Renal cortex interstitium (tissue), 11 donors: Measurements from ENCODE around the gene C10orf120. TPM values are rescaled to one million over a fixed set of nuclear protein-coding genes. Genes with fewer than 3 reads are reported as not detected.

Experiments
- DNase-seq, 11 donors: peaks; one replicate each; pipeline ENCODE4 v3.0.0-alpha.2; 2013; ENCODE audit warnings: low read depth in 9 of 11, low spot score in 4 of 11; ENCODE audit errors: extremely low read depth in 1 of 11
- polyA plus RNA-seq, 3 donors: library from polyadenylated mRNA; unstranded; fragments of 120-200 nt; gene quantifications; one replicate each; pipeline ENCODE4 v1.2.1, GENCODE V29; 2013; ENCODE audit not compliant: insufficient read length in 3 of 3

The C10orf120 gene
- polyA plus RNA-seq, 3 donors, result not detected

DNA sequence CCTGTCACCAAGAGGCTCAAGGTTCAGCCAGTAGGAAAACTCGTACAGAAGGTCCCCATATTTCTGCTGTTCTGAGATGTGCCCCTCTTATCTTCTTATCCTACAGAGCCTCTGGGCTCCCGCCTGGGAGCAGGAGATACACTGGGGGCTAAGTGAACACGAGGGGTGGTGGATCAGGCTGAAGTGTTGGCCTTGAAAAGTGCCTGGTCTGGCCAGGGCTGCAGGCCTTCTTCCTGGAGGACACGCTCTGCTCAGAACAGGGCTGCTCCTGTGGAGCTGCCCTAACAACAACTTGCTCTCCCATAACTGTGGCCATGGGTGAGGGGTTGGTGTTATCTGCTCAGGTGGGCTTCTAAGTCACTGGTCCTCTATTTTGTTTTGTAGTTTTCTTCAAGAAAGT is 33.7 kb downstream of the C10orf120 start:
- no peak for DNase-seq

DNA sequence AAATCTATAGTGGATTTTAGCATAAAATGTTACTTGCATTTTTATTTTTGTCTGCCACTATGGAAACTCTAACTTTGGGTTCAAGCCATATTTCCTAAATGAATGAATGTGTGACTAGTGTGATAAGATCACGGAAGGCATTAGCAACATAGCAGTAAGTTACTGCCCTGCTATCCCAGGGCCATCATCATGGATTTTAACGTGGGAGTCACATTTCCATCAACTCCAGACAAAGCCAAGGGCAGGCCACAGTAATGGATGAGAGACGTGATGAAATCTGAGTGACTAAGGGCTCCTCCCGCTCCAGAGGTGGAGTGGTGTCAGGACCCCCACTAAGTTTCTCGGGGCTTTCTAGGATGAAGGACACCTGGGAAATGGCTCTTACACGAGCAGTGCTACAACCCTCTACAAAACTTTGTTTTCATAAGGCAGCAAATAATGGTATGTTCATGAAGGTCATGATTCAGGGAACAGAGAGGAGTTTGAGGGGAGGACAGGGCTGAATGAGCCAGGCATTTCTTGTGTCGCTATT is 34.3 kb downstream of the C10orf120 start:
- peak in 8 of 11 donors; percentile 6 to 34 (median 25) for DNase-seq

DNA sequence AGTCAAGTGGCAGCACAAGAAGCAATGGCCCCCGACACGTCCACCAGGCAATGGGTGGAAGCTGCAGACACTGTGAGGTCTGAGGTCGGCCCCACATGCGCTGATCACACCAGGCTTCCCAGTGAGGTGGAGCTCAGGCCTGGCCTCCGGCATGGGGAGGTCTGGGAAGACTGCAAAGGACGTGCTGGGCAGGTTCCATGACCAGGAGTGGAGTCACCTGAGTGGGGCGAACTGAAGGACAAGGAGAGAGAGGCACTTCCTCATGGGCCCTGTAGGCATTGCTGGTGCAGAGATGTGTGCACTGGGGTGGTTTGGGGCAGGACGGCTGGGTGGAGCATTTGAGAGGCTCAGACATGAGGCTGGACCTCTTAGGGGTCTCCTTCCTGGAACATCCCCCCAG is 35.1 kb downstream of the C10orf120 start:
- DNase-seq, result no peak

DNA sequence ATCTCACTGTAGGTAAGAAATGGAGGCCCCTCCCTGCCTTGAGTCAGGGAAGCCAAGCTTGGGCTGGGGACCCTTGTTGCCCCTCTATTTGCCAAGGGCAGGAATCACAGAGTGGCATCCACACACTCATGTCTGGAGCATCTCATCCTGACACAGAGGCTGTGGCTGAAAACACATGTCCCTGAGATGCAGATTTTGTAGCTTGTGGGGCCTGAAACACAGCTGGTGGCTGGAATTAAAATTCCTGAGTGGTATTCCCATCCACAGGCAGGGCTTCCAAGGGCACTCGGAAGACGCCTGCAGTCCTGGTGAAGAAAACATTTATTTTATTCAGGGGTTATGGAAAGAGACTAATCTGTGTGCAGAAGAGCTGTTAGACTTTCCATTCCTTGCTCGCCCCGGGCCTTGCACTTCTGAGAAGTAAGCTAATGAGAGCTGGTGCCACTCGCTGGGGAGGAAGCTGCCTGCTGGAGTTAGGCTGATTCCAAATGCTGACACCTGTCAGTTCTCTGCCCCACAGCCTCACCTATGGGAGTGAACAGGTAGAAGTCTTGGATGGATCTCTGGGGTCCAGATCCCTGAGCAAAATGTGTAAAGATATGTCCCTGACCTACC is 36.0 kb downstream of the C10orf120 start:
- DNase-seq, result no peak

DNA sequence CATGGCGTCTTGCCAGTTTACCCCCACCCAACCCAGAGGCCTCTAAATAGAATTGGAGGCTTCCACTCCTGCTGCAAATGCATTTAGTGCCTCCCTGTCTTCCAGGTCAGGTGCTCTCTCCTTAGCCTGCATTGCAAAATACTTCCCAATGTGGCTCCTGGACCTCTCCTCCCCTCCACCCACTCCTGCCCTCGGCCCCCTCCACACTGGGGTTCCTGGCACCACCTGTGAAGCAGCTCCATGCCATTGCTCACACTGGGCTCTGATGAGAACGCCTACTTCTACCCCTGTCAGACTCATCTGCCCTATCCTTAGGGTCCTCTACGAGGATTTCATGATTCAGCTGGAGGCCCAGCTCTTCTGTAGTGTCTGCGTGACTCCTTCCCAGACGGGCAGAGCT is 37.4 kb downstream of the C10orf120 start:
- no peak for DNase-seq

DNA sequence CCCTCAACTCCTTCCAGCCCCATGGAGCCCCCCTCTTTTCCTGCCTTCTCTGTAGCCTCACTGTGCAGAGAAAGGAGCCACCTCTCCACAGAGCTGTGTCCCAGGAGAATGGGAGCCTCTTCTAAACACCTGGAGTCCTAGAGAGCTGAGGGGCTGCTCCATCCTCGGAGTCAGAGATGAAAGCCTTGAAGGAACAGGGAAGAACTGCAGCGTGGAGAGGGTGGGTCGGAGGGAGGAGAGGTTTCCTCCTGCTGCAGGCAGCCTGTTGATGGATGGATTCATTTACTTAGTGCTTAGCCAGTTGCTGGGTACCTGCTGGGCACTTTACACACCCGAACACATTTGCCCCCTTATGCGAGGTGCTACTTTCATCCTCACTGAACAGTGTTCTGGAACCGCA is 39.0 kb downstream of the C10orf120 start:
- DNase-seq, result no peak

DNA sequence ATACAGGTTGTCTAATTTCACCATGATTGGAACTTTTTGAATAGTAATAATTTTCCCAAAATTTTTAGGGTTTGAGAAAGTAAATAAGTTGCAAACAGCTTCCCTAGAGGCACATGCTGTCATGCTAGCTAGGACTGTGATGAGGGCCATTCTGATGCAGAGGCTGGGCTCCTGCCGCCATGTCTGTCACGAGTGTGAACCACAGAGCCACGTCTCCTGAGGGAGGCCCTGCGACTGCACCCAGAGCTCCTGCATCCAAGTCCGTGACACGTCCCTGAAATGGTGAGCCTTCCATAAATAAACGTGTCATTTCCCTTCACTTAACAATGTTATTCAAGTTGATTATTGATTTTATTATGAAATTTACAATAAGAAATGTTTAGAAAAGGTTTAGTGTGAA is 40.0 kb downstream of the C10orf120 start:
- no peak for DNase-seq

DNA sequence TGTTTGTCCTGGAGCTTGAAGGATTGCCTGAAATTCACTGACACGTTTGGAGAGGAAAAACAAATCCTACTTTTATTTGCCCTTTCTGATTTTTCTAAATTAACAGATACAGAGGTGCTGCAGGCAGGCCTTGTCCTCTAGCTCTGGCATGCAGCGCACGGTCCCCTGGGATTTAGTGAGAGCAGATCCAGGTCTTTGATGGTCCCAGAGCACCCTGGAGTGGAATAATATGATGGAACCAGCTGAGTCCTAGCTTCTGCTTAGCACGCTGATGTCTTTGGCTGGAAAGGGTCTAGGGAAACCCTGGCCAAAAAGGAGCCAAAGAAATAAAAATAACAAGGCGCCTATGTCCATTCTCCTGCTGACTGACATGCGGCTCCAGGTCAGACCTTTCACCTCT is 40.5 kb downstream of the C10orf120 start:
- DNase-seq, result no peak

DNA sequence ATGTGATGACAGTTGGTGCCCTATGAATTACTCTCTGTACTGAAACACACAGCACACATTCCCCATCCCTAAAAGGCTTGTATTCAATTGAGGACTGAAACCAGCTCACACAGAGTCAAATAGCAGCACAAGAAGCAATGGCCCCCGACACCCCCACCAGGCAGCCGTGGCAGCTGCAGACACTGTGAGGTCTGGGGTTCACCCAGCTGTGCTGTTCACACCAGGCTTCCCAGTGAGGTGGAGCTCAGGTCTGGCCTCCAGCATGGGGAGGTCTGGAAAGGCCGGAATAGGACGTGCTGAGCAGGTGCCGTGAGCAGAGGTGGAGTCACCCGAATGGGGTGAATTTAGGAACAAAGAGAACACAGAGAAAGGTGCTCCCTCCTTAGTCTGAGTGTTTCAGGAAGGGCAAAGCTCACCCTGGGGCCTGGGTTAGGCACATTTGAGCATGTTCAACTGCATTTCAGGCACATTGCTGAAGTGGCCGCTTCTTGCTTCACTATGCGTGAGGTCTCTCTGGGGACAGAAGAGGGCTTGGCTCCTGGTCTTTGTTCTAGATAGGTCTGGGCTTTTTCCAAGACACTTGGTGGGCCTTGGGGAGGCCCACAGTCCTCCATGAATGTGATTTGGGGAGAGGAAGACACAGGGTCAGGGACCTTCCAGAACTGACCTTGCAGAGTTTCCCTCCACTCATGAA is 41.1 kb downstream of the C10orf120 start:
- no peak for DNase-seq

DNA sequence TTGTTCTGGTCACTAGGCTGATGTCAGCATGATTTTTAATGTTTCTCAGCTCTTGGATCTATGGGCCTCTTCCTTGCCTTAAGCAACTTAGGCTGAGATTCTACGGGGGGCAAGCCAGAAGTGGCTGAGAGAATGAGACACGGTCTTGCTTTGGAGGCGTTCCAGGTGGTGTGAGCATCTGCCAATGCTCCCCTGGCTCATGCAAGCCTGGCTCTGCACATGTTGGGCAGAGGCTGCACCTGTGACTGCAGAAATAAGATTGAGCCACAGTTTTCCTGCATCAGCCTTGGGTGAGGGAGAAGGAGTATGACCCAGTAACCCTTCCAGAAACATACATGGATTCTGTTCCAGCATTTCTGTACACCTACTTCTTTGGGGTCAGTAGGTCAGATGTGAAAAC is 41.9 kb downstream of the C10orf120 start:
- no peak for DNase-seq

DNA sequence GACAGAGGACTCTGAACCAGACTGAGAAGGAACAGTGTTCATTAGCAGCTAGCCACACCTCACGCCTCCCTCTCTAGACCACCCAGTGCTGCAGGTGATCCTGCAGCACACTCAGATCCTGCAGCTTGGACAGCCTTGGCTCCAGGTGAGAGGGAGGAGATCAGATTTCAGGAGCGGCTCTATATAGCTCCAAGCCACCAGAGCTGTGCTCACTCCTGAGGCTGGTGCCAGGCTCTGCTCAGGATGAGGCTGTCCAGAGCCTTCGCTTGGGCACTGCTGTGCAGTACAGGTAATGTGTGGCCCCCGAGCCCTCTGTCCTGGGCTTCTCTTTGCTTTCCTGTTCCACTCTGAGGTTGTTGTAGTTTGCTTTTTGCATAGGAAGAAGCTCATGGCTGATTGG is 42.4 kb downstream of the C10orf120 start:
- DNase-seq, result no peak

DNA sequence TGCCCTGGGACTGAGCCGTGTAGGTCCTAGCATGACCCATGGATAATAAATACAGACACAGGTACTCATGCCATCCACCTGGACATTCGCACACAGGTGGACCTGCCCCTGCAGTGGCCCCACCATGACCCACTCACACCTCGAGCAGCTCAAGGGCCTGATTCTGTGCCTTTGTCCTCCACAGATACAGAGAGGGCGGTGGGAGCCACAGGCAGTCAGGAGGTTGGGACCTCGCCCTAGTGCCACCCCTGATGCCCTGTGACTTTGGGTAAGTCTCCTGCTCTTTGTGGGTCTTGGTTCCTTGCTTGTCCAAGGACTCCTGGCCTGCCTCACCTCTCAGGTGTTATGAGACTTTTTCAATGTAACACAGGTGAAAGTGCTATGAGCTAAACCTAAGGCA is 42.9 kb downstream of the C10orf120 start:
- DNase-seq, result no peak

DNA sequence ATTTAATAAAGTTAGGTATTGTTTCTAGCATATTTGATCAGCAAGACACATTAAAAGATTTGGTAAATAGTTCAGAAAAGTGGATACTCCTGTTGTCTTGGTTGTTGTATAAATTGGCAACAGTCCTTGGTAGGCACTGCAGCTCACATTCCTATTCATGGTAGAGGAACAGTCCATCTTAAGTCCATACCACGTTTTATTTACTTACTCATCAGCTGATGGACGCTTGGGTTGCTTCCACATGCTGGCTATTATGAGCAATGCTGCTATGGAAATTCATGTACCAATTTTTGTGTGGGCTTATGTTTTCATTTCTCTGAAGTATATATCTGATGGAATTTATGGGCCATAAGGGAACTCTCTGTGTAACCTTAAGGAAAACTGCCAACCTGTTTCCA is 43.3 kb downstream of the C10orf120 start:
- DNase-seq, result no peak

DNA sequence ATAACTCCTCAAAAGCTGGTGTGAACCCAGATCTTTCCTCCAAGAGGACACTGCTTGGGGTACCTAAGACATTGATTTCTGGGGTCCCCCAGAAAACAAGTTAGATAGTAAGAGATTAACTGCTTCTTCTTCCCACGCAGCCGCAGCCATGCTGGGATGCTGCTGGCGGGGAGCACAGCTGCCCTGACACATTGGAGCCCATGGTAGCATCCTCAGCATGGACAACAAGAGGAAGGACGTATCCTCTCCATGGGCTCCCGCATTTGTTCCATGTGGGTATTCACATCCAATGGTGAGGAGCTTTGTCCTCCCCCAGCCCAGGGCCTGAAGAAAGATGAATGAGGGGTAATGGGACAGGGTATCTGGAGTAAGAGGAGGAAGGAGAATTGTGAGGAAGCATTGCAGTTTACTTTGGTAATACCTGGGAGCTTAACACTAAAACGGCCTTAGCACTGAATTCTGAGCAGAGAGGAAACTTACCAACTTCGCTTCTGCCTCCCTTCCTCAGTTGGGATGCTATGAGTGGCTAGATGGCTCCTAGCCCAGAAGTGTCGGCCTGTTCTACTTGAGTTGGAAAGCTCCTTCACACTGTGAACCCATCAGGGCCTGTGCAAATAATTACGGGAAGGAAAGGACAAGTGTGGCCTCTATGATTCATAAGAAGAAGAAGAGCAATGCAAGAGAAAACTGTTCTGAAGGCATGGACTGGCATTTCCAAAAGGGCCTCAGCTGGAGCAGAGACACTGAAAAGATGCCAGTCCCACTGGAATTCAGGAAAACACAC is 43.9 kb downstream of the C10orf120 start:
- no peak for DNase-seq

DNA sequence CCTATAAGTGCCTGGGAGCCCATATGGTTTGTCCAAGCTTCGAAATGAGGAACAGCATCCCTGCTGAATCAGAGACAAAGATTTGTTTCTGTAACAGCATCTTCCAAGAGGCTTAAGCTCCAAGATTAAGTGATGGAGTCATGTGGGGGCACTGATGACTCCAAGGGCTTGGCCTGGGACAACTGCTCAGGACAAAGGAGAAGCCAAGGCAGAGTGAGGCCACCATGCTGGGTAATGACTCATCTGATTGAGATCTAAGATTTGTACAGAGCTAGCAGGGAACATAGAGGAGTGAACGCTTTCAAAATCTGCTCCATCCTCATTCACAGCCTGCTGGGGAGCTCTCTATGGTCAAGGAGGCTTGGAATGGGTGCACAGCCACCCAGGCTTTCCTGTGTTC is 49.3 kb downstream of the C10orf120 start:
- DNase-seq, result no peak

DNA sequence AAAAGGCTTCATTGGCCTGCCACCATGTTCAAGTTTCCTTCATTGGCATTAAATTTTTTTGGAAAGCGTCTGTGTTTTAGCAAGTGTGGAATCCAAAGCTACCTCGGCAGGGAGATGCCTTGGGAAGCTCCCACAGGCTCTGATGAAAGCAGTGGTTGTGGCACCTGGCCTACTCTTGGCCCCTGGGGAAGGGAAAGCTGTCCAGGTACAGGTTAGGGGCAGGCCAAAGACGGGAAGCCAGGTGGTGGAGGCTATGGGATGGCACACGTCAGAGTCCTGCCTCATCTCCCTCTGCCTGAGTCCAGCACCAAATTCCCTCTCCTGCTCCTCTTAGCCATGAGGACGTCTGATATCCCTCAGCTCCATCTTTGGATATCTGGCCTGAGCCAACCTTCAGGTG is 49.7 kb downstream of the C10orf120 start:
- no peak for DNase-seq

DNA sequence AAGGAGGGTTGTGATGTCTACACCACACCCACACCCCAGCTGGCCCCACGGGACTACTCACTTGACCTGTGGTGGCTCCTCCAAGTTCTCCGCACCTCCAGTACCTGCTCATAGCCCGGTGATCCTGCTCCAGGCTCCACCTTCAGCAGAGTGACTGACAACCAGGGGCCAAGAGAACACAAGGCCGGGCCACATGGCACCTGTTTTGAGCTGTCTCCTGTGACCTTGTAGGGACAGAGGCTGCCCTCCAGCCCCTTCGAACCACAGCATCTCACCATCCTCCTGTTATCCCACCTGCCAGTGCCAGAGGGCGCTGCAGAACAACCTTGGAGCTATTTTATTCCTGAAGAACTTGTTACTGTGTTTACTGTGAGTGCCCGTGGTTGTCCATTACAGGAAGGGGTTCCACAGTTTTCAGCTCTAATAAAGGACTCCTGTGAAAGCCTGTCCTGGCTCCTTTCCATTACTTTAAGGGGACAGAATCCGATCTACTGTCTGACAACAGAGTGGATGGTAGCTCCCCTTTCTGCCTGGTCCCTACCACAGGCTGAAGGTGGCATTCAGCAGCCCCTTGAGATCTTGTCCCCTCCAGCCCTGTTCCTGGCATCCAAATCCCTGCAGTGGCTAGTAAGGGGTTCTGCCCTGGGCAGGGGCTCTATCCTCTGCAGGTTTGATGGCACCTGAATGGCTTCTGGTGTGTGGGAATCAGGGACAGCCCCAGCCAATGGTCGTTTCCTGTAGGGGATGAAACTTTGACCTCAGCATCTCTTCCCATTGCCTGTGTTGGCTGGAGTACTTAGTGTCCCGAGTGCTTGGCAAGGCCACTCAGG is 50.8 kb downstream of the C10orf120 start:
- peak in 10 of 11 donors; percentile 15 to 67 (median 42) for DNase-seq
